HG02798 (cell line): Measurements from ENCODE around the gene GDAP2.

Experiments used
- ATAC-seq: cut with Tn5 transposase; IDR thresholded peaks from one replicate; pipeline ENCODE4 v1.9.1; 2021; ENCODE audit warnings: mild to moderate bottlenecking; ENCODE audit not compliant: unreplicated experiment, poor library complexity

The GDAP2 gene

GRCh38 chr1:117815926-117816325 is 113.5 kb downstream of the GDAP2 start:
- ATAC-seq: no peak

- ATAC-seq: no peak
Measured at GRCh38 chr1:117814856-117815797, 114.3 kb downstream of the GDAP2 start.
